Measurements from ENCODE around the gene EML3. TPM values are rescaled to one million over a fixed set of nuclear protein-coding genes. Genes with fewer than 3 reads are reported as not detected.

The EML3 gene
- total RNA-seq (2022) (33.9 and 43.7 TPM in 2 replicates), Bru-seq, nascent RNA (percentile 48 among the genes with signal in this experiment), BruChase-seq, experiment 1, labeled RNA remaining after a 6-hour chase (percentile 70 among the genes with signal in this experiment), BruChase-seq, experiment 2, labeled RNA remaining after a 2-hour chase (percentile 60 among the genes with signal in this experiment)
- long read RNA-seq, transcript EML3-202 (22 exons, 3,256 nt) = major isoform, 18 of 51 reads
- long read RNA-seq, transcript EML3-201 (22 exons, 3,017 nt) = minor isoform, 5 of 51 reads
- long read RNA-seq, partial matches to known transcripts = 17 of 51 reads
- long read RNA-seq, other reads (novel, unspliced or antisense) = 11 of 51 reads

DNA sequence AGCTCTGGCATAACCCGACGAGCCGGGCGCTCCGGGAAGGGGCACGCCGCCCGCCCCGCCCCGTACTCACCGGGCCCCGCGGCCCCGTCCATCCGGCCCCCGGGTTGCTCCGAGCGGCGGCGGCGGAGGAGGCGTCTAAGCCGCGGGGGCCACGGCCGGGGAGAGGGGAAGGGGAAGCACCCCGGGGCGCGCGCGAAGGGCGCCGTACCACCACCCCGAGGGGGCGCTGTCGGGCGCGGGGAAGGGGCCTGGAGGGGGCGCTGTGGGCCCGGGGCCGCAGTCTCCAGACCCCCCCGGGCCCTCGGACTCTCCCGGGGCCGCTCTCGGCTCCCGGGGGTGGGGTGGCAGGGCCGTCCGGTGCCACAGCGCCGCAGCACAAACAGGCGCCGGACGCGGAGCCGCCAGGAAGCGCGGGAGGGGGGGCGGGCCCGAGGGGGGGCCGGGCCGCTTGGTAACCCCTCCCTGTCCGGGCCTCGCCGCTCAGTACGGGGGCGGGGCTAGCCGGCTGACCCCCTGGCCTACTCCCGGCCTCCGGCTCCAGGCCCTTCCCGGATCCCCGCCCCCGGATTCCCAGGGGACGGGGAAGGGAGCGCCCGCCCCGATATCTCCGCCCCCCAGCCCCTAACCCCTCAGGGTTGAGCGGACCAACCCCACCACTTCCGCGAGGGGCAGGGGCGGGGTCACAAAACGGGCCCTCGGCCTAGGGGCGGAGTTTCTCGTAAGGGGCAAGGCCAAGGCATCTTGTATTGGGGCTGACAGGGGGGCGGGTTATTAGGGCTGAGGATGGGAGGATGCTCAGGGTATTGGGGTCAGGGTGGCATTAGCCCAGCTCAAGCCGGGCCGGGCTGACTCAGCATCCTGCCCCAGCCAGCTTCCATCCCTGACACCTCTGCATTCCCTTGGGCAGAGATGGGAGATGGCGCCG is at the start of gene EML3, which contains the start of gene ROM1:
TSS of gene EML3 (minus strand) at position 410 of the 925 bp plus-strand sequence. CDS start at position 92, 318 bp downstream.
TSS of gene ROM1 (plus strand) at position 892 of the 925 bp plus-strand sequence. CDS start at position 917, 25 bp downstream.
- peaks cover 31% of the 10 kb centered on the region for H3K36me3 Mint-ChIP-seq (ENCODE audit: insufficient read depth, unreplicated experiment)
- ChIA-PET CTCF (interaction anchor here (0.6 to 4.2 kb wide), 18 partner anchors 8 to 220 kb away, joined by 3 to 39 read pairs (median 5); partner anchors contain the start of genes B3GAT3, MTA2 and TUT1), POLR2A (interaction anchor here (0.6 to 8.4 kb wide), 20 partner anchors 9 to 1074 kb away, joined by 3 to 98 read pairs (median 4); partner anchors contain the start of genes B3GAT3, C11orf98, CSKMT and INTS5)
- peak; percentile 89 for DNase-seq (ENCODE audit: unreplicated experiment)
- no peaks in the 10 kb centered on the region for H3K9me3 Mint-ChIP-seq (ENCODE audit: unreplicated experiment)
- no TSS peak for BruUV-seq (replicated peaks)
- intact Hi-C loops (cut with micrococcal nuclease) = loop anchor here (2.0 to 5.0 kb wide), 4 partner anchors 20 to 82 kb away; partner anchors contain the start of genes EEF1G and GANAB
- peak within 1 kb of the TSS; percentile 80 for H3K27ac Mint-ChIP-seq (ENCODE audit: low read depth, unreplicated experiment)
- H3K4me3 Mint-ChIP-seq (ENCODE audit: unreplicated experiment) = peak within 1 kb of the TSS; percentile 90
- peak; percentile 100 for TF ChIP-seq CTCF (IDR thresholded peaks at IDR 0.05; ENCODE audit: unreplicated experiment)
- peaks cover 15% of the 10 kb centered on the region for H3K4me1 Mint-ChIP-seq (ENCODE audit: insufficient read depth, unreplicated experiment)
- no peaks in the 10 kb centered on the region for H3K27me3 Mint-ChIP-seq (ENCODE audit: insufficient read depth, unreplicated experiment)

GRCh38 chr11:62656796-62657429 is 44.3 kb upstream of the EML3 start:
- Mint-ChIP-seq H3K4me3 (ENCODE audit: unreplicated experiment) (no peak overlapping the region), H3K36me3 (ENCODE audit: insufficient read depth, unreplicated experiment) (peaks cover 17% of the 10 kb centered on the region), H3K27ac (ENCODE audit: low read depth, unreplicated experiment) (no peak overlapping the region), H3K27me3 (ENCODE audit: insufficient read depth, unreplicated experiment) (no peaks in the 10 kb centered on the region), H3K9me3 (ENCODE audit: unreplicated experiment) (no peaks in the 10 kb centered on the region), H3K4me1 (ENCODE audit: insufficient read depth, unreplicated experiment) (peaks cover 14% of the 10 kb centered on the region)
- intact Hi-C loops (cut with micrococcal nuclease) = no loop called here
- ChIA-PET POLR2A (interaction anchor here (0.6 to 6.8 kb wide), 5 partner anchors 8 to 1010 kb away, joined by 3 to 222 read pairs (median 5); partner anchors contain the start of genes C11orf98, CSKMT, GANAB and LBHD1), CTCF (interaction anchor here (0.6 to 1.7 kb wide), 4 partner anchors 10 to 685 kb away, joined by 3 to 4 read pairs (median 3); no protein-coding TSS in a partner anchor)
- DNase-seq (ENCODE audit: unreplicated experiment) = no peak
- BruUV-seq (replicated peaks) = no TSS peak
- TF ChIP-seq CTCF (IDR thresholded peaks at IDR 0.05; ENCODE audit: unreplicated experiment) = no peak

GRCh38 chr11:62654297-62654696 is 41.7 kb upstream of the EML3 start:
- ChIA-PET CTCF (interaction anchor here (0.6 to 1.6 kb wide), 3 partner anchors 42 to 61 kb away, joined by 3 to 7 read pairs (median 3); partner anchors contain the start of genes EML3 and ROM1), POLR2A (interaction anchor here (0.7 to 6.8 kb wide), 8 partner anchors 8 to 178 kb away, joined by 3 to 222 read pairs (median 10); partner anchors contain the start of genes B3GAT3, C11orf98, CSKMT and GANAB)
- intact Hi-C loops (cut with micrococcal nuclease) = no loop called here
- Mint-ChIP-seq H3K4me3 (ENCODE audit: unreplicated experiment) (no peak overlapping the region), H3K27me3 (ENCODE audit: insufficient read depth, unreplicated experiment) (no peaks in the 10 kb centered on the region), H3K27ac (ENCODE audit: low read depth, unreplicated experiment) (peak overlapping the region; percentile 96), H3K9me3 (ENCODE audit: unreplicated experiment) (no peaks in the 10 kb centered on the region), H3K4me1 (ENCODE audit: insufficient read depth, unreplicated experiment) (peaks cover 14% of the 10 kb centered on the region), H3K36me3 (ENCODE audit: insufficient read depth, unreplicated experiment) (peaks cover 12% of the 10 kb centered on the region)
- DNase-seq (ENCODE audit: unreplicated experiment) = no peak
- BruUV-seq (replicated peaks) = no TSS peak
- TF ChIP-seq CTCF (IDR thresholded peaks at IDR 0.05; ENCODE audit: unreplicated experiment) = no peak
